Muscle of back (tissue), 11 donors: ENCODE data around the gene BMP6. TPM values are rescaled to one million over a fixed set of nuclear protein-coding genes. Genes with fewer than 3 reads are reported as not detected.

Source experiments
- DNase-seq, 3 donors: peaks; one replicate each; pipeline versions ENCODE4 v3.0.0 to v3.0.0-alpha.2; 2013
- polyA plus RNA-seq, 10 donors: library from polyadenylated mRNA; unstranded; fragments of 120-200 nt; gene quantifications; one replicate each; pipeline ENCODE4 v1.2.1, GENCODE V29; 2013; ENCODE audit not compliant: insufficient read length in 10 of 10

BMP6 gene
- polyA plus RNA-seq, 10 donors, result 0.87 to 2.6 (median 1.5) TPM

DNA sequence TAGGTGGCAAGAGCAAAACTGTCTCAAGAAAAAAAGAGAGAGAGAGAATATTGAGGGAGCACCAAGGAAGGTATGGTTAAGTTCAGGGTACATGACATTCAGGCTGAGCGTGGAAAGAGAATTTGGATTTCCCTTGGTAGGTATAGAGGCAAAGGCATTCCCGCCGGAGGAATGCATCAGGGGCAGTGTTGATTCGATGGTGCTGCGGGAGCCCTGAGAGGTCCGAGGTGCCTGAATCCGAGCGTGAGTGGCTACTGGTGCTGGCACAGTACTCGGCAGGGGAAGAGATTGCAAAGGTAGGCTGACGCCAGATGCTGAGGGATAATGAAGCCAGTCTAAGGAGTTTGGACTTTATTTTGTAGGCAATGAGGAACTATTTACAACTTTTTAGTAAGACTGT lies 20.0 kb downstream of the BMP6 start:
- no peak for DNase-seq

DNA sequence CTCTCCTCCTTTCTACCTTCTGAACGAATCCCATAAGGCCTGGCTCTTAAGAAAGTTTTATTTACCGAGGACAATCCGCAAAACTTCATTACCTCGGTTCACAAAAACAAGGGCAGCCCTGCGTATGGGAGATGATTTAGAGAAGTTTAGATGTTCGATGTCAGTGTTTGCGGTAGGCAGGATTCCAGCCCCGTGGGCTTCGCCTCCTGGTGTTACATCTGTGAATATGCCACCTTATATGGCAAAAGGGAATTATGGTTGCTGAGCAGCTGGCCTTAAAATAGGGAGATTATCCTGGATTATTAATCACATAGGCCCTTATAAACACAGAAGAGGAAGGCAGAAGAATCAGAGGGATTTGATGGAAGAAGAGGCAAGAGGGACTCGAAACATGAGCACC lies 21.1 kb downstream of the BMP6 start:
- no peak for DNase-seq

DNA sequence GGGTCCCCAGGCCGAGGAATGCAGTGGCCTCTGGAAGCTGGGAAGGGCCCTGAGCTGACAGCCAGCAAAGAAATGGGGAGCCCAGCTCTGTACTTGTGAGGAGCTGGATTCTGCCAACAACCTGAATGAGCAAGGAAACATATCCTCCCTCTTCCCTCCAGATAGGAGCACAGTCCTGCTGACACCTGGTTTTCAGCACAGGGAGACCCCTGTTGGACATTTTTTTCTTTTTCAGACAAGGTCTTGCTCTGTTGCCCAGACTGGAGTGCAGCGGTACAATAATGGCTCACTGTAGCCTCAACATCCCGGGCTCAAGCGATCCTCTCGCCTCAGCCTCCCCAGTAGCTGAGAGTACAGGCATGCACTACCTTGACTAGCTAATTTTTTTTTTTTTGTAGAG lies 21.5 kb downstream of the BMP6 start:
- no peak for DNase-seq

DNA sequence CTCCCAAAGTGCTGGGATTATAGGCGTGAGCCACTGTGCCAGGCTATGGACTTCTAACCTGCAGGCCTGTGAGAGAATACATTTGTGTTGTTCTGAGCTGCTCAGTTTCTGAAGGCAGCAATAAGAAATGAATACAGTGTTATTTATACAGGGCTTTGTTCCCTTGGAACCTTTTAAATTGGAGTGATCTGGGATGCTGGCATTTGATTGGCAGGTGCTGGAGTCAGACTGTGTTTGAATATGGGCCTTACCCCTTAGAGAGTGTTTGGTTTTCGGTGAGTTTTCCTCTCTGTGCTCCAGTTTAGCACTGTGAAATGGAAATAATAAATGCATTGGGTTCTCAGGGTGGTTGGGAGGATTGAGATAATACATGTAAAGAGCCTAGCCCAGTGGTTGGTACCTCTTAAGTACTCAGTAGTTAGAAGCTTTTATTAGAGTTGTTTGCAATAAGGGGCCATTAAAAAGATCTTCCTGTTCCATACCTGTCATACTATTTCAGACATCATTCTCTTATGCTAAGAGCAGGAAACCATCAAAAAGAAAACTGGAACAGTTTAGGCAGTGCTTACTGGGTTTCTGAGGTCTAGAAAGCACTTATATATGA lies 22.1 kb downstream of the BMP6 start:
- DNase-seq, result no peak

- DNase-seq, result no peak
Measured at GRCh38 chr6:7749478-7749877, 23.6 kb downstream of the BMP6 start.

GRCh38 chr6:7750197-7750596 lies 24.3 kb downstream of the BMP6 start:
- DNase-seq, result no peak

DNA sequence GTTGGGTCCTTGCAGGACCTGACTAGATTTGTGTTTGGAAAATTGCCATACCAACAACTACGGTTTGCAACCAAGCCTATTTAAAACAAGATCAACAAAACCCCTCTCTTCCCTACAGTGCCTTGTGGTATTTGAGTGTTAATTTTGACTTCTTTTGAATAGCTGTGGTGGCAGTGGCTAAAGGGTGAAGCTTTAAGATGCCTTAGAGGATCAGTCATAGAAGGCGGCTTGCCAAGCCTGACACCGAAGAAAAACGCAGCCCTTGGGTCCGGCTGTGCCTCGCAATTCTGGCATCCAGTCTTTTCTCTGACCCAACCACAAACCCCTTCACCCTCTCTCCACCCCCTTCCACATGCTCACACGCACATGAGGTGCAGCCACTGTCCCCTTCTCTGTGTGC lies 32.6 kb downstream of the BMP6 start:
- peak in 1 of 3 donors; percentile 88 for DNase-seq

GRCh38 chr6:7759320-7759719 lies 33.4 kb downstream of the BMP6 start:
- DNase-seq, result no peak

GRCh38 chr6:7761051-7761450 lies 35.2 kb downstream of the BMP6 start:
- no peak for DNase-seq

GRCh38 chr6:7762760-7763159 lies 36.9 kb downstream of the BMP6 start:
- peak in 1 of 3 donors; percentile 62 for DNase-seq

DNA sequence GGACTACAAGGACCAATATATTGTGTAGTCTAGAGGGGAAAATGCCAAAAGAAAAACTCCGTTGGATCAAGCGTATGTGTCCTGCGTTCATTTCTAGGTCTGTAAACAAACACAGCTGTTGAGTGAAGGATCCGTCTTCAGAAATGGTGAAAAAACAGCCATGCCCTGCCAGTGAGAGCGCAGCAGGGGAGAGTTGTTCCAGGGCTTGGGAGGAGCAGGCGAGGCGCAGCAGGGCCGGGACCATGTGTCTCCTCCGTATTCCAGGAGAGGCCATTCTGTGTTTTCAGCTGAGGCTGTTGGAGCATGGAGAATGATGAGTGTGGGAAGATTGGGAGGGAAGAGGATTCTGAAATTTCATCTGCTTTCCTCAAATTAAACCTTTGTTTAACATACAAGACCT lies 38.0 kb downstream of the BMP6 start:
- peak; percentile 18 to 79 (median 48) for DNase-seq

GRCh38 chr6:7765575-7766325 lies 39.9 kb downstream of the BMP6 start:
- no peak for DNase-seq

DNA sequence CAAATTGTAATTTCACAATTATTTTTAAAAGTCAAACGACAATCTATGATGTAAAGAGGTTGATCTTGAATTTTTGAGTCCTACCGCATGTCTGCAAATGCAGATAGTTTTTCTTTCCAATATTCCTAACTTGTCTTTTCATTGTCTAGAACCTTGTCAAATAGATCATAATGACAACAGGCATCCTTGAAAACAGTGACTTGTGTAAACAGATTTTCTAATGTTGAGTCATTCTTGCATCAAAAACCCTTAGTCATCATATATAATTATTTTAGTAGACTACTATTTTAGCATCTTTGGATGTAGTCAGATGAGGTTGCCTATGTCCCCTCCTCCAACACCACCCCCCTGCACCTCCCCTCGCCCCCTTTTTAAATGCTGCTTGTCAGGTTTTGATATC lies 43.8 kb downstream of the BMP6 start:
- no peak for DNase-seq

GRCh38 chr6:7770111-7770510 lies 44.2 kb downstream of the BMP6 start:
- DNase-seq, result no peak

DNA sequence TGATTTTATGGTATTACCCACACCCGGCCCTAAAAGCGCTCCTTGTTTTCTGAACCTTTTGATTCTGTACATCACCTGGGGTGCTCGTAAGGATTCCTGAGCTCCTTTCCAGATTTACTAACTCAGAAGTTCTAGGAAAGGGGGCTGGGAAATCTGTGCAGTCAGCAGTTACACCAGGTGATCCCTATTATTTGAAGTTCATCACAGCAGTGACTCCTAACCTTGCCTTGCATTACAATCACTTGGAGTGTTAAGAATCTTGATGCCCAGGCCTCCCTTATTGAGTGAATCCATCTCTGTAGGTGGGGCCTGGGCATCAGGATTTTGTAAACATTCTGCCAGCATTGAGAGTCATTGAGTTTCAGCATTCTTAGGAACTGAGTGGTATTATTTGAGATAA lies 44.7 kb downstream of the BMP6 start:
- no peak for DNase-seq

DNA sequence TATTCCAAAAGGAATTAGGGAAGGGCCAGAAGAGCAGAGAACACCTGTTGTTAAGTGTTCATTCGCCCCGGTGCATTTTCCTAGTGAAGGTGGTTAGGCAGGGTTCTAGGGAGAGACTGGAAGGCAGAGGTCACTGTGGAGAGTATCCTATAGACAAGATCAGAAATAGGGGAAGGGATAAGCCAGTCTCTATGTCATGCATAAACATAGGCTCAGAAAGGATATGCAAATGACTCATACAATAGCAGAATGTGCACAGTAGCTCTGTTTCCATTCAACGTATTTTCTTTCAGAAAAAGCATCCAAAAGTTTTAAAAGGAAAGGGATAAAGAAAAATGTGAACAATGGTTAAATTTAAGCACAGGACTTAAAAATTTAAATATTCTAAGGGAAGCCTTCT lies 47.4 kb downstream of the BMP6 start:
- DNase-seq, result no peak

- DNase-seq, result no peak
Measured at GRCh38 chr6:7773914-7774313, 48.0 kb downstream of the BMP6 start.

DNA sequence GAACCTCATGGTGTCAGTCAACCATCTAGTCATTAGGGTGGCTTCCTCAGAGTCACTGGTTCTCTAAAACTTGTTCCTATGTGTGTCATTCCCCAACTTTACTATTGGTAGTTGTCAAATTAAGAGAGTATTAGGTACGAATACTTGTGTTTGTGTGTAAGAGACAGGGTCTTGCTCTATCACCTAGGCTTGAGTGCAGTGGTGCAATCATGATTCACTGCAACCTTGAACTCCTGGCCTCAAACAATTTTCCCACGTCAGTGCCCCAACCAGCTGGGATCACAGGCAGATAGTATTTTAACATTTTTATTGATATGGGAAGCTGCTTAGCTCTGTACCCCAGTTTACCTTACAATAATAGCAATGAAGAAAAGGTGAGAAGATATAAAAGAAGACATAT lies 50.6 kb downstream of the BMP6 start:
- DNase-seq, result no peak

DNA sequence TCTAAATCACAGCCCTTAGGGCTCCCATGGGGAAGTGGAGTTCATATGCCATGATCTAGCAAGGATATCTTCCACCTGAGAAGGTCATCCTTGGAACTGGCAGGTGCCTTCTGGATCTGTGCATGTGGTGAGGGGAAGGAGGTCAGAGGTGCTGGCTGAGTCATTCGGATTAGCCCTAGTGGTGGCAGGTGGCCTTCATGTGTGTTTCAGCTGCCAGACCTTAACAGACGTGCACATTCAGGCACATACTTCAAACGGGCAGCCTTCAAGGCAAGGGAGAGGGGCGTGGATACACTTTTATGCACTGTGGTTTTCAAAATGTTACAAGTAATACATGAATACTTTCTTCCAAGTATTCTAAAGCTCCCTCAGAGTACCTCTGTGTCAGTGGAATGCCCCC lies 51.2 kb downstream of the BMP6 start:
- DNase-seq, result no peak

DNA sequence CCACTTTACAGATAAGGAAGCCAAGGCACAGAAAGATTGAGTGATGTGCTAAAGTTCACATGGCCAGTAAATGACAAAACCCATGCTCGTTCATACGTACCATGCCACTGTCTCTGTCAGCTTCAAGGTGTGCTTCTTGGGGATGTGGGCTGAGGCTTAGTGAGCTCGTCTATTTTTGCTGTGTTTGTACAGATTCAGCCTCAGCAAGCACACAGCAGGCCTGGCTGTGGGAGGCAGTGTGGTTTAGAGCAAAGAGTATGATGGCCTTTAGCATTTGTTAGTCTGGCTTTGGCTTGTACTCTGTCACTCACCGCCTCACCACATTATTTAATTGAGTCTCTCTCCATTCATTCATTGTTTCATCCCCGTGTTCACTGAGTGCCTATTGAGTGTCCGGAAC lies 55.3 kb downstream of the BMP6 start:
- no peak for DNase-seq

GRCh38 chr6:7784248-7784647 lies 58.3 kb downstream of the BMP6 start:
- DNase-seq, result no peak

- DNase-seq, result no peak
Measured at GRCh38 chr6:7784706-7785105, 58.8 kb downstream of the BMP6 start.

GRCh38 chr6:7785243-7786035 lies 59.5 kb downstream of the BMP6 start:
- DNase-seq, result peak; percentile 33 to 84 (median 68)
